Memory B cell (primary cell): Measurements from ENCODE around the gene ADGRG7.

Experiments
- ATAC-seq: fragments of 150-1000 bp; cut with Tn5 transposase; 2 replicates; pipeline ENCODE4 v1.10.0; 2021; ENCODE audit warnings: low read depth, mild to moderate bottlenecking, moderate library complexity
- DNase-seq, 2 donors: peaks; one replicate each; pipeline ENCODE4 v3.0.0; 2022; ENCODE audit warnings: low spot score in 2 of 2
- H3K27ac Mint-ChIP-seq: one replicate; pipeline ENCODE4 v1.8.0; 2022; ENCODE audit warnings: mild to moderate bottlenecking, moderate library complexity, mixed read lengths
- H3K27me3 Mint-ChIP-seq: one replicate; pipeline ENCODE4 v1.8.0; 2022; ENCODE audit warnings: mixed read lengths
- H3K36me3 Mint-ChIP-seq: one replicate; pipeline ENCODE4 v1.8.0; 2022; ENCODE audit warnings: mild to moderate bottlenecking, mixed read lengths
- H3K4me1 Mint-ChIP-seq: one replicate; pipeline ENCODE4 v1.8.0; 2022; ENCODE audit warnings: mixed read lengths
- H3K4me3 Mint-ChIP-seq: one replicate; pipeline ENCODE4 v1.8.0; 2022; ENCODE audit warnings: mild to moderate bottlenecking, moderate library complexity, mixed read lengths
- H3K9me3 Mint-ChIP-seq: one replicate; pipeline ENCODE4 v1.8.0; 2022; ENCODE audit warnings: mixed read lengths

The ADGRG7 gene

GRCh38 chr3:100584101-100584660 lies 25.2 kb upstream of the ADGRG7 start:
- H3K4me3 Mint-ChIP-seq: no peak overlapping the region
- no peaks in the 10 kb centered on the region for H3K4me1 Mint-ChIP-seq
- DNase-seq: no peak
- ATAC-seq: no peak
- no peaks in the 10 kb centered on the region for H3K36me3 Mint-ChIP-seq
- H3K27ac Mint-ChIP-seq: no peak overlapping the region
- H3K27me3 Mint-ChIP-seq: peaks cover 8% of the 10 kb centered on the region
- H3K9me3 Mint-ChIP-seq: no peaks in the 10 kb centered on the region

GRCh38 chr3:100586832-100587231 lies 22.6 kb upstream of the ADGRG7 start:
- Mint-ChIP-seq H3K27me3 (peaks cover 4% of the 10 kb centered on the region), H3K36me3 (no peaks in the 10 kb centered on the region), H3K4me3 (no peak overlapping the region), H3K9me3 (no peaks in the 10 kb centered on the region), H3K27ac (no peak overlapping the region), H3K4me1 (peaks cover 4% of the 10 kb centered on the region)
- DNase-seq: no peak
- ATAC-seq: no peak

- no peak overlapping the region for H3K4me3 Mint-ChIP-seq
- peaks cover 4% of the 10 kb centered on the region for H3K4me1 Mint-ChIP-seq
- DNase-seq: no peak
- H3K27ac Mint-ChIP-seq: no peak overlapping the region
- H3K9me3 Mint-ChIP-seq: no peaks in the 10 kb centered on the region
- ATAC-seq: no peak
- H3K27me3 Mint-ChIP-seq: peaks cover 4% of the 10 kb centered on the region
- H3K36me3 Mint-ChIP-seq: no peaks in the 10 kb centered on the region
These were observed 21.1 kb upstream of the ADGRG7 start for GRCh38 chr3:100588251-100588650.

- Mint-ChIP-seq H3K9me3 (no peaks in the 10 kb centered on the region), H3K4me3 (peak overlapping the region; percentile 1), H3K27ac (peak overlapping the region; percentile 3), H3K36me3 (no peaks in the 10 kb centered on the region), H3K27me3 (peaks cover 4% of the 10 kb centered on the region), H3K4me1 (peaks cover 4% of the 10 kb centered on the region)
- peak; percentile 57 to 59 for DNase-seq
- ATAC-seq: peak; percentile 78
These were observed 19.1 kb upstream of the ADGRG7 start for GRCh38 chr3:100590114-100590839.

GRCh38 chr3:100590840-100591147 lies 18.6 kb upstream of the ADGRG7 start:
- no peaks in the 10 kb centered on the region for H3K9me3 Mint-ChIP-seq
- no peak for ATAC-seq
- H3K27me3 Mint-ChIP-seq: peaks cover 3% of the 10 kb centered on the region
- DNase-seq: no peak
- no peak overlapping the region for H3K4me3 Mint-ChIP-seq
- no peak overlapping the region for H3K27ac Mint-ChIP-seq
- no peaks in the 10 kb centered on the region for H3K36me3 Mint-ChIP-seq
- peaks cover 4% of the 10 kb centered on the region for H3K4me1 Mint-ChIP-seq

GRCh38 chr3:100591411-100591810 lies 18.0 kb upstream of the ADGRG7 start:
- ATAC-seq (no peak), DNase-seq (no peak)
- Mint-ChIP-seq H3K4me3 (no peak overlapping the region), H3K9me3 (no peaks in the 10 kb centered on the region), H3K36me3 (no peaks in the 10 kb centered on the region), H3K4me1 (peaks cover 4% of the 10 kb centered on the region), H3K27me3 (peaks cover 1% of the 10 kb centered on the region), H3K27ac (no peak overlapping the region)

- peaks cover 12% of the 10 kb centered on the region for H3K4me1 Mint-ChIP-seq
- no peak overlapping the region for H3K4me3 Mint-ChIP-seq
- no peak for ATAC-seq
- H3K27me3 Mint-ChIP-seq: no peaks in the 10 kb centered on the region
- DNase-seq: no peak
- H3K27ac Mint-ChIP-seq: no peak overlapping the region
- H3K9me3 Mint-ChIP-seq: peaks cover 10% of the 10 kb centered on the region
- peaks cover 6% of the 10 kb centered on the region for H3K36me3 Mint-ChIP-seq
These were observed 9.0 kb upstream of the ADGRG7 start for GRCh38 chr3:100600181-100601042.

- Mint-ChIP-seq H3K9me3 (peaks cover 10% of the 10 kb centered on the region), H3K27me3 (no peaks in the 10 kb centered on the region), H3K27ac (peak overlapping the region; percentile 85), H3K4me1 (peaks cover 19% of the 10 kb centered on the region), H3K36me3 (peaks cover 6% of the 10 kb centered on the region), H3K4me3 (peak overlapping the region; percentile 75)
- peak; percentile 74 for ATAC-seq
- DNase-seq: peak in 1 of 2 donors; percentile 13
These were observed 6.6 kb upstream of the ADGRG7 start for GRCh38 chr3:100602506-100603444.

GRCh38 chr3:100603469-100603868 lies 5.9 kb upstream of the ADGRG7 start:
- peaks cover 10% of the 10 kb centered on the region for H3K9me3 Mint-ChIP-seq
- H3K27me3 Mint-ChIP-seq: no peaks in the 10 kb centered on the region
- ATAC-seq: peak; percentile 33
- no peak for DNase-seq
- peaks cover 6% of the 10 kb centered on the region for H3K36me3 Mint-ChIP-seq
- peak overlapping the region; percentile 85 for H3K27ac Mint-ChIP-seq
- peaks cover 19% of the 10 kb centered on the region for H3K4me1 Mint-ChIP-seq
- peak overlapping the region; percentile 75 for H3K4me3 Mint-ChIP-seq

- no peaks in the 10 kb centered on the region for H3K36me3 Mint-ChIP-seq
- no peaks in the 10 kb centered on the region for H3K9me3 Mint-ChIP-seq
- peaks cover 6% of the 10 kb centered on the region for H3K27me3 Mint-ChIP-seq
- H3K4me1 Mint-ChIP-seq: peaks cover 23% of the 10 kb centered on the region
- no peak for ATAC-seq
- H3K27ac Mint-ChIP-seq: no peak overlapping the region
- H3K4me3 Mint-ChIP-seq: no peak overlapping the region
- no peak for DNase-seq
These were observed 4.0 kb upstream of the ADGRG7 start for GRCh38 chr3:100605358-100605757.

- DNase-seq: no peak
- ATAC-seq: peak; percentile 43
- Mint-ChIP-seq H3K4me1 (peaks cover 21% of the 10 kb centered on the region), H3K27ac (no peak overlapping the region), H3K9me3 (no peaks in the 10 kb centered on the region), H3K27me3 (peaks cover 8% of the 10 kb centered on the region), H3K4me3 (no peak overlapping the region), H3K36me3 (no peaks in the 10 kb centered on the region)
These were observed 2.4 kb upstream of the ADGRG7 start for GRCh38 chr3:100606894-100607512.

- DNase-seq (no peak), ATAC-seq (no peak)
- Mint-ChIP-seq H3K27me3 (peaks cover 8% of the 10 kb centered on the region), H3K4me1 (peaks cover 12% of the 10 kb centered on the region), H3K9me3 (no peaks in the 10 kb centered on the region), H3K36me3 (no peaks in the 10 kb centered on the region), H3K27ac (no peak overlapping the region), H3K4me3 (no peak overlapping the region)
These were observed 562 bp downstream of the ADGRG7 start for GRCh38 chr3:100609963-100610362.

GRCh38 chr3:100611221-100611620 lies 1.8 kb downstream of the ADGRG7 start:
- Mint-ChIP-seq H3K27me3 (peaks cover 8% of the 10 kb centered on the region), H3K4me1 (peaks cover 12% of the 10 kb centered on the region), H3K9me3 (no peaks in the 10 kb centered on the region), H3K36me3 (no peaks in the 10 kb centered on the region), H3K4me3 (no peak overlapping the region), H3K27ac (no peak overlapping the region)
- DNase-seq (no peak), ATAC-seq (no peak)
